ENCODE measurements around the gene PSMC2.

- TF ChIP-seq POLR2A (IDR thresholded peaks at IDR 0.05) (no peak), CTCF (IDR thresholded peaks at IDR 0.05) (no peak)
Observed at GRCh38 chr7:103316380-103316941, 31.0 kb upstream of the PSMC2 start.
